ENCODE results near the gene MYLK.

The MYLK gene, protein sequence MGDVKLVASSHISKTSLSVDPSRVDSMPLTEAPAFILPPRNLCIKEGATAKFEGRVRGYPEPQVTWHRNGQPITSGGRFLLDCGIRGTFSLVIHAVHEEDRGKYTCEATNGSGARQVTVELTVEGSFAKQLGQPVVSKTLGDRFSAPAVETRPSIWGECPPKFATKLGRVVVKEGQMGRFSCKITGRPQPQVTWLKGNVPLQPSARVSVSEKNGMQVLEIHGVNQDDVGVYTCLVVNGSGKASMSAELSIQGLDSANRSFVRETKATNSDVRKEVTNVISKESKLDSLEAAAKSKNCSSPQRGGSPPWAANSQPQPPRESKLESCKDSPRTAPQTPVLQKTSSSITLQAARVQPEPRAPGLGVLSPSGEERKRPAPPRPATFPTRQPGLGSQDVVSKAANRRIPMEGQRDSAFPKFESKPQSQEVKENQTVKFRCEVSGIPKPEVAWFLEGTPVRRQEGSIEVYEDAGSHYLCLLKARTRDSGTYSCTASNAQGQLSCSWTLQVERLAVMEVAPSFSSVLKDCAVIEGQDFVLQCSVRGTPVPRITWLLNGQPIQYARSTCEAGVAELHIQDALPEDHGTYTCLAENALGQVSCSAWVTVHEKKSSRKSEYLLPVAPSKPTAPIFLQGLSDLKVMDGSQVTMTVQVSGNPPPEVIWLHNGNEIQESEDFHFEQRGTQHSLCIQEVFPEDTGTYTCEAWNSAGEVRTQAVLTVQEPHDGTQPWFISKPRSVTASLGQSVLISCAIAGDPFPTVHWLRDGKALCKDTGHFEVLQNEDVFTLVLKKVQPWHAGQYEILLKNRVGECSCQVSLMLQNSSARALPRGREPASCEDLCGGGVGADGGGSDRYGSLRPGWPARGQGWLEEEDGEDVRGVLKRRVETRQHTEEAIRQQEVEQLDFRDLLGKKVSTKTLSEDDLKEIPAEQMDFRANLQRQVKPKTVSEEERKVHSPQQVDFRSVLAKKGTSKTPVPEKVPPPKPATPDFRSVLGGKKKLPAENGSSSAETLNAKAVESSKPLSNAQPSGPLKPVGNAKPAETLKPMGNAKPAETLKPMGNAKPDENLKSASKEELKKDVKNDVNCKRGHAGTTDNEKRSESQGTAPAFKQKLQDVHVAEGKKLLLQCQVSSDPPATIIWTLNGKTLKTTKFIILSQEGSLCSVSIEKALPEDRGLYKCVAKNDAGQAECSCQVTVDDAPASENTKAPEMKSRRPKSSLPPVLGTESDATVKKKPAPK (N-terminal part only)

DNA sequence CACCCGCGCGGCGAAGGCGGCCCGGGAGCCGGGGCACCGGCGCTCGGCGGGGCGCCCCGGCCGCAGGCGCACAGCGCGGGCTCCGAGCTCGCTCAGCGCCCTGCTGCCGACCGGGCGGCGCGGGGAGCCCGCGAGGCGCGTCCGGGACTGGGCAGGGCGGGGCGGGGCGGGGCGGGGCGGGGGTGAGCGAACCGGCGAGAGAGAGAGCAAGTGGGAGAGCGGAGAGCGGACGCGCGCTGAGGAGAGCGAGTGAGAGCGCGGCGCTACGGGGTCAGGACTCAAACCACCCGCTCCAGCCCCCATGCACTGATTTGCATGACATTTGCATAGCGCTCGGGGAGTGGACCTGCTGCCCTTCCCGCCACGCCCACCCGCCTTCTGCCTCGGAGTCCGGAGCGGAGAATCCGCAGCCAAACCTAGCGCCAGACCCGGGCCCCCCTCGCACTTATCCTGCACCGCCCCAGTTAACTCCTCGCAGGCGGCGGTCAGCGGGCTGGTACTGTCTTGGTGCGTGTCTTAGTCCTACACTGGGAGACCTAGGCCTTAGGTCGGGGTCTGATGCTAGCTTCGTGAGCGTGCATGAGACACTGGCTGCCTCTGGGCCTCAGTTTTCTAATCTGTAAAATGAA lies at the start of gene MYLK:
Gene MYLK (minus strand): TSS at position 130 of the 629 bp plus-strand sequence. CDS start 90,491 bp downstream, outside the sequence.
- TF ChIP-seq, protein P1, sequence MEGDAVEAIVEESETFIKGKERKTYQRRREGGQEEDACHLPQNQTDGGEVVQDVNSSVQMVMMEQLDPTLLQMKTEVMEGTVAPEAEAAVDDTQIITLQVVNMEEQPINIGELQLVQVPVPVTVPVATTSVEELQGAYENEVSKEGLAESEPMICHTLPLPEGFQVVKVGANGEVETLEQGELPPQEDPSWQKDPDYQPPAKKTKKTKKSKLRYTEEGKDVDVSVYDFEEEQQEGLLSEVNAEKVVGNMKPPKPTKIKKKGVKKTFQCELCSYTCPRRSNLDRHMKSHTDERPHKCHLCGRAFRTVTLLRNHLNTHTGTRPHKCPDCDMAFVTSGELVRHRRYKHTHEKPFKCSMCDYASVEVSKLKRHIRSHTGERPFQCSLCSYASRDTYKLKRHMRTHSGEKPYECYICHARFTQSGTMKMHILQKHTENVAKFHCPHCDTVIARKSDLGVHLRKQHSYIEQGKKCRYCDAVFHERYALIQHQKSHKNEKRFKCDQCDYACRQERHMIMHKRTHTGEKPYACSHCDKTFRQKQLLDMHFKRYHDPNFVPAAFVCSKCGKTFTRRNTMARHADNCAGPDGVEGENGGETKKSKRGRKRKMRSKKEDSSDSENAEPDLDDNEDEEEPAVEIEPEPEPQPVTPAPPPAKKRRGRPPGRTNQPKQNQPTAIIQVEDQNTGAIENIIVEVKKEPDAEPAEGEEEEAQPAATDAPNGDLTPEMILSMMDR (IDR thresholded peaks at IDR 0.05; ENCODE audit: control insufficient read depth, extremely low read depth, insufficient read depth): peak; percentile 37
- peak within 1 kb of the TSS; percentile 46 for H3K4me3 ChIP-seq (ENCODE audit: low read depth, low read length)
- DNase-seq (ENCODE audit: low read depth): peak; percentile 61

GRCh38 chr3:123930445-123930844 lies 46.3 kb upstream of the MYLK start:
- no peak overlapping the region for H3K4me3 ChIP-seq (ENCODE audit: low read depth, low read length)
- TF ChIP-seq, protein P1 (IDR thresholded peaks at IDR 0.05; ENCODE audit: control insufficient read depth, extremely low read depth, insufficient read depth): no peak
- no peak for DNase-seq (ENCODE audit: low read depth)

- no peak for DNase-seq (ENCODE audit: low read depth)
- TF ChIP-seq, protein P1 (IDR thresholded peaks at IDR 0.05; ENCODE audit: control insufficient read depth, extremely low read depth, insufficient read depth): no peak
- H3K4me3 ChIP-seq (ENCODE audit: low read depth, low read length): no peak overlapping the region
These were observed 45.2 kb upstream of the MYLK start for GRCh38 chr3:123929325-123929724.

DNA sequence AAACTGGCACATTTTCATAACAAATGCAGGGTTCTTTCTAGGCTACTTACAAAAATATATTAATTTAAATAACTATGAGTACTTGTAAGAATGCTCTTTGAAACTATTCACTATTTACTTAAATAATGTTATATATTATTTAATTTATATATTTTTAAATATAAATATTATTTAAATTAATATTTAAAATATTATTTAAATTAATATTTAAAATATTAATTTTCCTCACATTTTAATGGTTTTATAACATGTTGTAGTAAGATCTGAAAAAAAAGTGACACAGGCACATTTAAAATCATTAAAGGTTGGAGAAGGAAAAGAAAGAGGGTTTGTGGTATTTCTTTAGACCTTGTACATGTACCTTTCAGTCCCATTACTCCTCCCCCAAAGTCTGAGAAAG lies 42.3 kb upstream of the MYLK start:
- TF ChIP-seq, protein P1 (IDR thresholded peaks at IDR 0.05; ENCODE audit: control insufficient read depth, extremely low read depth, insufficient read depth): no peak
- no peak overlapping the region for H3K4me3 ChIP-seq (ENCODE audit: low read depth, low read length)
- no peak for DNase-seq (ENCODE audit: low read depth)

GRCh38 chr3:123920868-123921267 lies 36.7 kb upstream of the MYLK start:
- no peak for DNase-seq (ENCODE audit: low read depth)
- H3K4me3 ChIP-seq (ENCODE audit: low read depth, low read length): no peak overlapping the region
- TF ChIP-seq, protein P1 (IDR thresholded peaks at IDR 0.05; ENCODE audit: control insufficient read depth, extremely low read depth, insufficient read depth): no peak

DNA sequence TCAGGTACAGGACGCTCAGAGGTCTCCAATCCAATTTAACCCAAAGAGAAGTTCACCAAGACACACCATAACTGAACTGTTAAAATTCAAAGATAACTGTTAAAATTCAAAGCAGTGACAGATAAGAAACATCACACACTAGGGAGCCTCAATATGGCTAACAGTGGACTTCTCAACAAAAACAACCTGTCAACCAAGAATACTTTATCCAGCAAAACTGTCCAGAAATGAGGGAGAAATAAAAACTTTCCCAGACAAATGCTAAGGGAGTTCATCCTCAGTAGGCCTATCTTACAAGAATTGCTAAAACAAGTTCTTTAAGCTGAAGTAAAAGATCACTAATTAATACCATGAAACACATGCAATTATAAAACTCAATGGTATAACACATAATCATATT lies 36.3 kb upstream of the MYLK start:
- TF ChIP-seq, protein P1 (IDR thresholded peaks at IDR 0.05; ENCODE audit: control insufficient read depth, extremely low read depth, insufficient read depth): no peak
- DNase-seq (ENCODE audit: low read depth): no peak

More for the DNA sequence above, 36.3 kb upstream of the MYLK start:
- no peak overlapping the region for H3K4me3 ChIP-seq (ENCODE audit: low read depth, low read length)
